HUES6 (cell line): ENCODE results near the gene MAP3K7.
"Not testable (repeated sequence)": the region's sequence is repeated elsewhere in the genome, so short reads cannot be mapped to it uniquely, and the experiment has no call there.

ENCODE experiments used
- H3K27ac ChIP-seq: 2 replicates; pipeline ENCODE4 v1.7.0; 2013; ENCODE audit warnings: low read depth, mild to moderate bottlenecking, low read length, inconsistent platforms
- H3K27me3 ChIP-seq: 2 replicates; pipeline ENCODE4 v1.6.1; 2013; ENCODE audit warnings: low read length; ENCODE audit not compliant: control insufficient read depth, insufficient read depth
- H3K36me3 ChIP-seq: 2 replicates; pipeline ENCODE4 v1.6.1; 2013; ENCODE audit warnings: low read length; ENCODE audit not compliant: control insufficient read depth, insufficient read depth
- H3K4me1 ChIP-seq: 2 replicates; pipeline ENCODE4 v1.6.1; 2013; ENCODE audit warnings: low read length; ENCODE audit not compliant: control insufficient read depth, insufficient read depth
- H3K4me3 ChIP-seq: 2 replicates; pipeline ENCODE4 v1.5.1; 2013; ENCODE audit warnings: low read depth, low read length
- H3K9ac ChIP-seq: one replicate; pipeline ENCODE4 v1.6.1; 2013; ENCODE audit warnings: mild to moderate bottlenecking, low read length
- H3K9me3 ChIP-seq: 2 replicates; pipeline ENCODE4 v1.6.1; 2013; ENCODE audit warnings: low read depth, low read length; ENCODE audit not compliant: control insufficient read depth, insufficient read depth

Gene MAP3K7

DNA sequence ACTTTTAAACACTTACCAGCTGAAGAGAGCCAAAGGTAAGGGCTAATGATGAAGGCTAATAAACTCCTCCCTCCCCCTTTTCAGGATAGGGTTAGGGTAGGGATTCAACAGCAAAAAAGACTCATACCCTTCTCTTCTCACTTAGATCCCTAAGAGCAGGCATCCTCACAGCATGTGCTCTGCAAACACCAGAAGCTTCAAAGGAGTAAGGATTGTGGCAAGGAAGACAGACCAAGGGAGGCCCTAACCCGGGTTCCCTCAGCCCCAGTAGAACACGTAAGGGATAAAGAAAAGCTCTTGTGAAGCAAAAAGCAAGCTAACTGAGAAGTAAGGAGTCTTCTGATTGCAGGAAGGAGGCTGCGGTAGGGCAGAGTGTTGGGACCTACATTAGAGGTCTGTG, 11.6 kb downstream of the MAP3K7 start:
- Histone ChIP-seq H3K36me3 (0 out of 2 replicates have a peak, but pooled peaks cover 19% of the 10 kb centered on the region), H3K4me3 (no peak overlapping the region), H3K4me1 (peaks cover 16% of the 10 kb centered on the region), H3K27ac (no peak overlapping the region), H3K9ac (no peak overlapping the region), H3K27me3 (no peaks in the 10 kb centered on the region), H3K9me3 (no peaks in the 10 kb centered on the region)

DNA sequence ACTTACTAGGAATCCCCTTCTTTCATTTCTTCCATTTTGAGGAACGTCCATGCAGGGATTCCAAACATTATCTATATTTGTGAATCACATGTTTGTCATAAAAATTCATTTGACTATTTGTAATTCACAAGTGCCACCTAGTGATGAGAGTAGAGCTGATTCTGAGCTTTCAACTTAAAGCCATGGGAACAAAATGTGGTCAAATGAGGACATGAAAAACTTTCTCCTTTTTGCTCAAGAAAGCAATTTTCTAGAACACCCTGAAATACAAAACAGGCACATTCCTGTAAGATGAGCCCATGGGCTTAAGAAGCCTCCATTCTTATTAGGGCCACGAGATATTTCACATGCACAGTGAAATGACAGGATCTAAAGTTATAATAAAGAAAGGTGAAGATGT, 12.3 kb downstream of the MAP3K7 start:
- H3K9ac ChIP-seq = no peak overlapping the region
- H3K27ac ChIP-seq = no peak overlapping the region
- H3K27me3 ChIP-seq = no peaks in the 10 kb centered on the region
- 0 out of 2 replicates have a peak, but pooled peaks cover 19% of the 10 kb centered on the region for H3K36me3 ChIP-seq
- no peak overlapping the region for H3K4me3 ChIP-seq
- H3K4me1 ChIP-seq = peaks cover 16% of the 10 kb centered on the region
- no peaks in the 10 kb centered on the region for H3K9me3 ChIP-seq

DNA sequence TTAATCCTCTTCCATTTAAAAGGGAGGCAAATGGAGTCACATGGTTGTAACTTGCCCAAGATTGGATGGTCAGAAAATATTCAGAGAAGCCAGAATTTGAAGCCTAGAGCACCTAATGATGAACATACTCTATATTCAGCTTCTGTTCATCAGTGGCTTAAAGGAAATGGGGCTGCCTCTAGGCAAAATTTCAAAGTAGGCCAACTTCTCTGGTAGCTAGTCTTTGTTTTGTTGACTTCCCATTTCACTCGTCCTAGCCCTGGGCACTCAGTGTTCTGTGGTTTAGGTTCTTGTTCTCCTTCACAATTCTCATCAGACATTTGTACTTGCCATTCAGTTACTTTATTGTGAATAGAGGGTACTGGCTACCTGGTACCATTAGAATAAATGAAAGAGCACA, 13.2 kb downstream of the MAP3K7 start:
- H3K9ac ChIP-seq = no peak overlapping the region
- no peak overlapping the region for H3K27ac ChIP-seq
- no peak overlapping the region for H3K4me3 ChIP-seq
- no peaks in the 10 kb centered on the region for H3K9me3 ChIP-seq
- peaks cover 16% of the 10 kb centered on the region for H3K4me1 ChIP-seq
- peaks cover 25% of the 10 kb centered on the region for H3K36me3 ChIP-seq
- no peaks in the 10 kb centered on the region for H3K27me3 ChIP-seq

DNA sequence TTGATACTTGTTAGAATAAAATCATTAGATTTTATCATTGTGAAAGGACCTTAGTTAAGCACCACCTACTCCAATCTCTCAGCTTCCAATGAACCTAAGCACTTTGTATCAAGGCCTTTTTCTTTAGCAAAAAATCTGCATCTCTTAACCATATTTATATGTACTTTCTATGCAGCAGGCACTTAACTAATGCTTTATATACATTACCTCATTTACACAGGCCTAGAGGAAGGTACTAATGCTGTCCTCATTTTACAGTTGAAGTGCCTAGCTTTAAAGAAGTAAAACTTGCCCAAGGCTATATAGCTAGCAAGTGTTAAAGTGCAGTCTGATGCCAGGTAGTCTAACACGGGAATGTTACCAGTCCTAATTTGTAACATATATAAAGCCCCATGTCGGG, 14.0 kb downstream of the MAP3K7 start:
- no peaks in the 10 kb centered on the region for H3K27me3 ChIP-seq
- H3K9me3 ChIP-seq = no peaks in the 10 kb centered on the region
- no peak overlapping the region for H3K9ac ChIP-seq
- no peak overlapping the region for H3K4me3 ChIP-seq
- H3K27ac ChIP-seq = no peak overlapping the region
- peaks cover 16% of the 10 kb centered on the region for H3K4me1 ChIP-seq
- peaks cover 29% of the 10 kb centered on the region for H3K36me3 ChIP-seq

GRCh38 chr6:90569223-90569622, 17.6 kb downstream of the MAP3K7 start:
- no peaks in the 10 kb centered on the region for H3K9me3 ChIP-seq
- peaks cover 20% of the 10 kb centered on the region for H3K36me3 ChIP-seq
- H3K9ac ChIP-seq = no peak overlapping the region
- H3K4me1 ChIP-seq = no peaks in the 10 kb centered on the region
- H3K27me3 ChIP-seq = no peaks in the 10 kb centered on the region
- H3K27ac ChIP-seq = no peak overlapping the region
- no peak overlapping the region for H3K4me3 ChIP-seq

DNA sequence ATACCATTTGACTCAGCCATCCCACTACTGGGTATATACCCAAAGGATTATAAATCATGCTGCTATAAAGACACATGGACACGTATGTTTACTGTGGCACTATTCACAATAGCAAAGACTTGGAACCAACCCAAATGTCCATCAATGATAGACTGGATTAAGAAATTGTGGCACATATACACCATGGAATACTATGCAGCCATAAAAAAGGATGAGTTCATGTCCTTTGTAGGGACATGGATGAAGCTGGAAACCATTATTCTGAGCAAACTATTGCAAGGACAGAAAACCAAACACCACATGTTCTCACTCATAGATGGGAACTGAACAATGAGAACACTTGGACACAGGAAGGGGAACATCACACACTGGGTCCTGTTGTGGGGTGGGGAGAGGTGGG, 19.2 kb downstream of the MAP3K7 start:
- peaks cover 28% of the 10 kb centered on the region for H3K36me3 ChIP-seq
- not testable (repeated sequence) for H3K4me1 ChIP-seq, H3K9me3 ChIP-seq, H3K27ac ChIP-seq, H3K9ac ChIP-seq, H3K27me3 ChIP-seq, H3K4me3 ChIP-seq

DNA sequence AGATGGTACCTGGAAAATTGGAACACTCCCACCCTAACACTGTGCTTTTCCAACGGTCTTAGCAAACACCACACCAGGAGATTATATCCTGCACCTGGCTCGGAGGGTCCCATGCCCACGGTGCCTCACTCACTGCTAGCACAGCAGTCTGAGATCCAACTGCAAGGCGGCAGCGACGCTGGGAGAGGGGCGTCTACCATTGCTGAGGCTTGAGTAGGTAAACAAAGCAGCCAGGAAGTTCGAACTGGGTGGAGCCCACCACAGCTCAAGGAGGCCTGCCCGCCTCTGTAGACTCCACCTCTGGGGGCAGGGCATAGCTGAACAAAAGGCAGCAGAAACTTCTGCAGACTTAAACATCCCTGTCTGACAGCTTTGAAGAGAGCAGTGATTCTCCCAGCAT, 24.5 kb downstream of the MAP3K7 start:
- H3K4me3 ChIP-seq, H3K4me1 ChIP-seq, H3K27ac ChIP-seq, H3K27me3 ChIP-seq, H3K9me3 ChIP-seq, H3K9ac ChIP-seq: not testable (repeated sequence)
- H3K36me3 ChIP-seq = peaks cover 42% of the 10 kb centered on the region

DNA sequence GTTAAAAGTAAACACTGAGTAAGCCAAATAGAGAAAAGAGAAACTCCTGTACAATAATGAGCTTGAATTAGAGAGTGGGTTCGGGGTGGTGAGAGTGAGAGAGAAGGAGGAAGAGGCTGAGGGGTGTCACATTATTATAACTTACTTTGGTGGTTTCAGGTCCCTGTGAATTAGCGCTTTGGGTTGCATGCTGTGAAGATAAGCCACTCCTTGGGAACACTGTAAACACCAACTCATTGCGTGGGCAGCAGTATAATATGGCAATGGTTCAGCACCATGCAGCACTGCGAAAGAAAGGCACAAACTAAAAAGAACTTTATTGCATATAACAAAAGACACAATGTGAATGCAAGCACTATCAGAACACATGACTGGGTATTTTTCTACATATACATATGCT, 26.9 kb downstream of the MAP3K7 start:
- H3K27me3 ChIP-seq = no peaks in the 10 kb centered on the region
- no peak overlapping the region for H3K9ac ChIP-seq
- peaks cover 9% of the 10 kb centered on the region for H3K9me3 ChIP-seq
- no peak overlapping the region for H3K27ac ChIP-seq
- no peak overlapping the region for H3K4me3 ChIP-seq
- peaks cover 63% of the 10 kb centered on the region for H3K36me3 ChIP-seq
- no peaks in the 10 kb centered on the region for H3K4me1 ChIP-seq

GRCh38 chr6:90557006-90557405, 29.9 kb downstream of the MAP3K7 start:
- Histone ChIP-seq H3K4me1 (no peaks in the 10 kb centered on the region), H3K27ac (no peak overlapping the region), H3K36me3 (peaks cover 74% of the 10 kb centered on the region), H3K9ac (no peak overlapping the region), H3K27me3 (no peaks in the 10 kb centered on the region), H3K4me3 (no peak overlapping the region), H3K9me3 (peaks cover 2% of the 10 kb centered on the region; the same call in 1 of the 2 replicates)

- H3K4me3 ChIP-seq = no peak overlapping the region
- no peaks in the 10 kb centered on the region for H3K9me3 ChIP-seq
- H3K9ac ChIP-seq = no peak overlapping the region
- H3K27me3 ChIP-seq = no peaks in the 10 kb centered on the region
- H3K4me1 ChIP-seq = no peaks in the 10 kb centered on the region
- no peak overlapping the region for H3K27ac ChIP-seq
- H3K36me3 ChIP-seq = peaks cover 98% of the 10 kb centered on the region
These were observed 38.9 kb downstream of the MAP3K7 start for GRCh38 chr6:90547991-90548390.

GRCh38 chr6:90547079-90547478, 39.8 kb downstream of the MAP3K7 start:
- Histone ChIP-seq H3K27ac (peak overlapping the region; percentile 60; the same call in 1 of the 2 replicates), H3K9me3 (no peaks in the 10 kb centered on the region), H3K27me3 (no peaks in the 10 kb centered on the region), H3K4me3 (no peak overlapping the region), H3K4me1 (no peaks in the 10 kb centered on the region), H3K36me3 (peaks cover 97% of the 10 kb centered on the region), H3K9ac (no peak overlapping the region)

GRCh38 chr6:90545448-90545847, 41.4 kb downstream of the MAP3K7 start:
- Histone ChIP-seq H3K4me1 (no peaks in the 10 kb centered on the region), H3K9ac (no peak overlapping the region), H3K27ac (no peak overlapping the region), H3K27me3 (no peaks in the 10 kb centered on the region), H3K36me3 (peaks cover 93% of the 10 kb centered on the region), H3K9me3 (no peaks in the 10 kb centered on the region), H3K4me3 (no peak overlapping the region)
